Choroid plexus epithelial cell (primary cell): Measurements from ENCODE around the gene CCDC112.
"Not testable (repeated sequence)": the region's sequence is repeated elsewhere in the genome, so short reads cannot be mapped to it uniquely, and the experiment has no call there.

ENCODE experiments used
- DNase-seq: peaks from one replicate; pipeline ENCODE4 v3.0.0-alpha.2; 2010; ENCODE audit warnings: low read depth
- H3K4me3 ChIP-seq: 2 replicates; pipeline ENCODE4 v1.5.1; 2011; ENCODE audit warnings: low read depth, mild to moderate bottlenecking, control low read depth, low read length, moderate library complexity
- CTCF ChIP-seq: conservative IDR thresholded peaks from 2 replicates; pipeline ENCODE4 v1.5.1; 2011; ENCODE audit warnings: low read depth, mild to moderate bottlenecking, control low read depth, inconsistent platforms, low read length, moderate library complexity

The CCDC112 gene

GRCh38 chr5:115263078-115263380 lies 33.4 kb downstream of the CCDC112 start:
- no peak for DNase-seq
- TF ChIP-seq CTCF: no peak

GRCh38 chr5:115262321-115263077 lies 34.0 kb downstream of the CCDC112 start, which contains the start of gene PGGT1B:
PGGT1B (minus strand) TSS chr5:115262877; CDS start chr5:115262851, 26 bp downstream.
- peak within 1 kb of the TSS; percentile 93 for H3K4me3 ChIP-seq
- peak; percentile 71 for DNase-seq
- no peak for TF ChIP-seq CTCF

More at GRCh38 chr5:115263078-115263380, 33.4 kb downstream of the CCDC112 start:
- H3K4me3 ChIP-seq: peak overlapping the region; percentile 93

DNA sequence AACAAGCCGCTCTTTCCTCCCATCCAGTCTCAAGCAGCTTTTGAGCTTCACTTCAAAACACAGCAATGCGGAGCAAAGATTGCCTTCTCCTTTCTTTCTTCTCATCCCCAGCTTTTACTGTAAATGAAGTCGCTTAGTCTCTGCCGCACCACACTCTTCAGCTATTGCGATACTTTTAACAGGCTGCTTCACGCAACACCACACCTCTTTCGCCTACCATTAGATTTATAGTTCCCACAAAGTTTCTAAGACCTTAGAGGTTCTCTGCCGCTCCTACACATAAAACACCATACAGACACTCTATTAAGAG lies 34.5 kb downstream of the CCDC112 start:
- peak overlapping the region; percentile 93 for H3K4me3 ChIP-seq
- peak; percentile 44 for DNase-seq
- no peak for TF ChIP-seq CTCF

- no peak for TF ChIP-seq CTCF
- H3K4me3 ChIP-seq: no peak overlapping the region
- DNase-seq: no peak
Observed at GRCh38 chr5:115260248-115260647, 36.2 kb downstream of the CCDC112 start.

- peak; percentile 16 for DNase-seq
- no peak for TF ChIP-seq CTCF
- H3K4me3 ChIP-seq: no peak overlapping the region
Observed at GRCh38 chr5:115257981-115258380, 38.5 kb downstream of the CCDC112 start.

DNA sequence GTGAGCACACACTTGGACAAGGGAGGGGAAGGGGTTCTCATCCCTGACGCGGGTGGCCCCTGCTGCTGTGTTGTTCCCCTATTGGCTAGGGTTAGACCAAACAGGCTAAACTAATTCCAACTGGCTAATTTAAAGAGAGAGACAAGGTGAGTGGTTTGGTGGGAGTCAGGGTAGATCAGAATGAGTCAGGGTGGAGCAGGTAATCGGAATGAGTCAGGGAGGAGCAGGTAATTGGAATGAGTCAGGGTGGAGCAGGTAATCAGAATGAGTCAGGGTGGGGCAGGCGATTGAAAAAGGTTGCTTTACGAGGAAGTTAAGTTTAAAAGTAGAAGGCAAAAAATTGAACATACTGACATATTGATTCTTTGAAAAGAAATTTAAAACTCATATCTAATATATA lies 47.1 kb downstream of the CCDC112 start:
- DNase-seq: not testable (repeated sequence)

DNA sequence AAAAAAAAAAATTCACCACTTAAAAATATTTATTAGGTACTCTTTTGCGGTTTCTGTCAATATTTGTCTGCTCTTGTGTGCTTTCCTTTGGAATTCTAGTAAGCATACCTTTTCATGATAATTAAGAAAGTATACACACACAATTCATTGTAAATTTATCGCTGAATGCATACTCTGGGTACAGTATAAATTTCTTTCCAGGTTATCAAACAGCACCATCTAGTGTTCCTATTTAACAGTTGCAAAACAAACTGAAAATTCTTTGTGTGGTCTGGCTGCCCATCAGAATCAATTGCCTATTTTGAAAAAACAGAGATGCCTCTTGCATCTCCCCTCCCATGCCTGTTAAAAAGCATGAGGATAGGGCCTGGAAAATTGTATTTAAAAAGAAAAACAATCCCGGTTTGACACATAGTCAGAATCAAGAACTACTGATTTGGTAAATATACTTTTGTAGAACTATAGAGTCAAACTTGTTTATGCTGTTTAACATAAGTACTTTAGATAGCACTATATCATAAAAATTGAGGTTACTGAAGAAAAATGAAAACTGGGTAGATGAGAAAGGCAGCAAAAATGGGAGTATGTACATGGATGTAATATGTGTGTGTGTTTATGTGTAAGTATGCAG lies 50.0 kb downstream of the CCDC112 start:
- no peak overlapping the region for H3K4me3 ChIP-seq
- peak; percentile 69 for TF ChIP-seq CTCF
- DNase-seq: peak; percentile 68

More for the DNA sequence above, 47.1 kb downstream of the CCDC112 start:
- not testable (repeated sequence) for H3K4me3 ChIP-seq
